ENCODE data around the gene NEK3. TPM values are rescaled to one million over a fixed set of nuclear protein-coding genes. Genes with fewer than 3 reads are reported as not detected.
"Not testable (repeated sequence)": the region's sequence is repeated elsewhere in the genome, so short reads cannot be mapped to it uniquely, and the experiment has no call there.

The NEK3 gene
- polyA plus RNA-seq, 6 donors from 2014 or later, result 2.5 to 5.7 (median 3.8) TPM

DNA sequence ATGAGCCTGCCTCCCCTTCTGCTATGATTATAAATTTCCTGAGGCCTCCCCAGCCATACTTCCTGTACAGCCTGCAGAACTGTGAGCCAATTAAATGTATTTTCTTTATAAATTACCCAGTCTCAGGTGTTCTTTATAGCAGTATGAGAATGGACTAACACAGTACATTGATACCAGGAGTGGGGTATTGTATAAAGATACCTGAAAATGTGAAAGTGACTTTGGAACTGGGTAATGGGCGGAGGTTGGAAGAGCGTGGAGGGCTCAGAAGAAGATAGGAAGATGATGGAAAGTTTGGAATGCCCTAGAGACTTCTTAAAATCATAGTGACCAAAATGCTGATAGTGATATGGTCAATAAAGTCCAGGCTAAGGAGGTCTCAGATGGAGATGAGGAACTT is 63.3 kb downstream of the NEK3 start:
- H3K27ac Mint-ChIP-seq, result no peak overlapping the region
- ATAC-seq (ENCODE audit: low read depth in 2 of 2), result no peak
- H3K4me1 Mint-ChIP-seq, result no peaks in the 10 kb centered on the region
- H3K36me3 Mint-ChIP-seq, result no peaks in the 10 kb centered on the region
- peaks cover 0 to 4% (median 0%) of the 10 kb centered on the region in 7 donors for H3K9me3 Mint-ChIP-seq
- H3K4me3 Mint-ChIP-seq, result no peak overlapping the region
- DNase-seq, result no peak
- peaks cover 0 to 9% (median 7%) of the 10 kb centered on the region in 3 donors for H3K27me3 Mint-ChIP-seq

DNA sequence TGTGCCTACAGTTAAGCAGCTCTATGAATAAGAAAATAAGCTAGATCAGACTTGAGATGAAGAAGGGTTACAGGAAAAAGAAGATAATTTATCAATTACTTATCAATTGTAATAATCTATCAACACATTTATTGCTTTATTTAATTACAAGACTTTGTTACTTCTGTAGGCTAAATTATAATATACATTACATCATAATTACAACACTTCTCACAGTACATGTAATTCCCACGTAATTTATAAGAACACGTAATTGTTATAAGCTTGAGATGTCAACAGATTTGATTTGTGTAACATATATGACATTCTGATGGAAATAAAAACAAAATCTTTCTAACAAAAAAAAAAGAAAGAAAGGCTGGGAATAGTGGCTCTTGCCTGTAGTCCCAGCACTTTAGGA is 67.3 kb downstream of the NEK3 start:
- Mint-ChIP-seq H3K4me3 (no peak overlapping the region), H3K4me1 (no peaks in the 10 kb centered on the region), H3K36me3 (no peaks in the 10 kb centered on the region), H3K9me3 (peaks cover 0 to 4% (median 0%) of the 10 kb centered on the region in 7 donors), H3K27ac (no peak overlapping the region), H3K27me3 (peaks cover 5 to 22% (median 17%) of the 10 kb centered on the region in 3 donors)
- ATAC-seq (ENCODE audit: low read depth in 2 of 2) (no peak), DNase-seq (no peak)

DNA sequence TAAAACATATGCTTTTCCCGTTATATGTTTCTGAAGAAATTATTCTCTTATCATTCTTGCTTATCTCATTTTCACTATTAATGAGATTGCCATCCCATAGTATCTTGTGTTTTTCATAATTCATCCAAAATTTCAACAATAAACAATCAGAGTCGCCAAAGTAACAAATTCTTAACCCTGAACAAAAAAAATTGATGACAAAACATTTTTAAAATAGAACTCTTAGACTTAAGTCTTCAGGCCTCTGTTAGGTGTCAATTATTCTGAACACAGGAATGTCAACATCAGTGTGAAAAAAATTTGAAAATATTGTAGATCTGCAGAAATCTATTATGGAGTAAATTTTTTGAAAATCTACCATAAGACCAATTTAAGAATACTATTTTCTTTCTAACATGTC is 67.9 kb downstream of the NEK3 start:
- ATAC-seq (ENCODE audit: low read depth in 2 of 2) (no peak), DNase-seq (no peak)
- H3K4me3 Mint-ChIP-seq, result no peak overlapping the region
- peaks cover 0 to 4% (median 0%) of the 10 kb centered on the region in 7 donors for H3K9me3 Mint-ChIP-seq
- no peaks in the 10 kb centered on the region for H3K36me3 Mint-ChIP-seq
- peaks cover 11 to 23% (median 22%) of the 10 kb centered on the region in 3 donors for H3K27me3 Mint-ChIP-seq
- H3K4me1 Mint-ChIP-seq, result no peaks in the 10 kb centered on the region
- no peak overlapping the region for H3K27ac Mint-ChIP-seq

DNA sequence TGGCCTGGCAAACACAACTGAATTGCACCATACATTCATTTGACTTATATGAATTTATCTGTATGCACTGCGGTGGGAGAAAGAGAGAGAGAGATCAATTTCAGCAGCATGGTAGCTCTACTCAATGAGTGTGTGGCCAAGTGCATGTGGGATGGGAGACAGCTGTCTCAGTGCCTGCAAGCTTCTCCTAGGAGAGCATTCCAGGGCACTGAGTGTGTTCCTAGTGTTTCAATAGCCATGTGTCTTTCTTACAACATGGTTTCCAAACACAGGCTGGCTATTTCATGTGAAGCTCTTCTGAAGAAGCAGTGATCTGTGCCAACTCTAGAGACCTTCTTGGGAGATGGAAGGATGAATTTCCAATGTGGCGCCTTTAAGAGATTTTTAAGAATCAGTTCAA is 74.0 kb downstream of the NEK3 start:
- Mint-ChIP-seq H3K4me1 (no peaks in the 10 kb centered on the region), H3K4me3 (no peak overlapping the region), H3K27ac (no peak overlapping the region), H3K27me3 (peaks cover 12 to 22% (median 15%) of the 10 kb centered on the region in 3 donors), H3K36me3 (no peaks in the 10 kb centered on the region), H3K9me3 (peaks cover 0 to 4% (median 0%) of the 10 kb centered on the region in 7 donors)
- ATAC-seq (ENCODE audit: low read depth in 2 of 2), result no peak
- no peak for DNase-seq

DNA sequence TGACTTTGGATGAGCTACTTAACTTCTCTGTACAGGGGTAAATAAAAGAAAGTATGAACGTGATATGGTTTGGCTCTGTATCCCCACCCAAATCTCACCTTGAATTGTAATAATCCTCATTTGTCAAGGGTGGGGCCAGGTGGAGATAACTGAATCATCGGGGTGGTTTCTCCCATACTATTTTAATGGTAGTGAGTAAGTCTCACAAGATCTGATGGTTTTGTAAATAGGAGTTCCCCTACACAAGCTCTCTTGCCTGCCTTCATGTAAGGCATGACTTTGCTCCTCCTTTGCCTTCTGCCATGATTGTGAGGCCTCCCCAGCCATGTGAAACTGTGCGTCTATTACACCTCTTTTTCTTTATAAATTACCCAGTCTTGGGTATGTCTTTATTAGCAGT is 74.4 kb downstream of the NEK3 start:
- not testable (repeated sequence) for H3K27ac Mint-ChIP-seq; ATAC-seq (ENCODE audit: low read depth in 2 of 2); DNase-seq; H3K36me3 Mint-ChIP-seq; H3K9me3 Mint-ChIP-seq; H3K4me3 Mint-ChIP-seq; H3K4me1 Mint-ChIP-seq
- peaks cover 12 to 22% (median 15%) of the 10 kb centered on the region in 3 donors for H3K27me3 Mint-ChIP-seq

Other genes starting within 250 kb of the NEK3 start
- under 1 TPM in 1 of 6 donors, not detected in 5; 0.04 TPM for gene ATP7B, start 148.1 kb downstream of the NEK3 start, polyA plus RNA-seq (ENCODE audit: low read depth in 6 of 6)
- 10 to 100 TPM; 16.3 to 36.6 (median 28.7) TPM for gene ALG11, start 147.2 kb downstream of the NEK3 start, polyA plus RNA-seq (ENCODE audit: low read depth in 6 of 6)
- 1 to 10 TPM in 4 of 6 donors, under 1 TPM in 1, not detected in 1; 0.93 to 3.4 (median 2.0) TPM for gene UTP14C, start 134.9 kb downstream of the NEK3 start, polyA plus RNA-seq (ENCODE audit: low read depth in 6 of 6)
- gene NEK5, start 30.5 kb downstream of the NEK3 start, polyA plus RNA-seq (ENCODE audit: low read depth in 6 of 6), result under 1 TPM in 4 of 6 donors, not detected in 2; 0.17 to 0.28 (median 0.21) TPM
- under 1 TPM in 1 of 6 donors, not detected in 5; 0.27 TPM for gene THSD1, start 246.6 kb upstream of the NEK3 start, polyA plus RNA-seq (ENCODE audit: low read depth in 6 of 6)

Data from naive B cell (primary cell).